Tibial nerve (tissue), 4 donors: ENCODE measurements around the gene SCD. TPM values are rescaled to one million over a fixed set of nuclear protein-coding genes. Genes with fewer than 3 reads are reported as not detected.

Experiments used
- DNase-seq, 2 donors: peaks; one replicate each; pipeline ENCODE4 v3.0.0-alpha.2; 2019; ENCODE audit warnings: low spot score in 2 of 2
- H3K27ac ChIP-seq, 4 donors: fragments of 200-600 bp; sonication (generic) in 3 of 4; one replicate each; pipeline ENCODE4 v1.5.1; 2017 to 2019; ENCODE audit warnings: mild to moderate bottlenecking in 1 of 4
- H3K27me3 ChIP-seq, 2 donors: fragments of 200-600 bp; sonication (generic) in 1 of 2; one replicate each; pipeline versions ENCODE4 v1.5.1 to v1.6.0; 2017 to 2019
- H3K36me3 ChIP-seq, 3 donors: fragments of 200-600 bp; sonication (generic); one replicate each; pipeline ENCODE4 v1.5.1; 2018 to 2019
- H3K4me1 ChIP-seq, 4 donors: fragments of 200-600 bp; sonication (generic) in 3 of 4; one replicate each; pipeline ENCODE4 v1.5.1; 2017 to 2019
- H3K4me3 ChIP-seq, 4 donors: fragments of 200-600 bp; sonication (generic) in 3 of 4; one replicate each; pipeline ENCODE4 v1.5.1; 2017 to 2019; ENCODE audit warnings: mild to moderate bottlenecking in 1 of 4, moderate library complexity in 1 of 4
- H3K9me3 ChIP-seq, 4 donors: fragments of 200-600 bp; sonication (generic) in 3 of 4; one replicate each; pipeline ENCODE4 v1.5.1; 2017 to 2019
- EP300 ChIP-seq, 2 donors: sonication (generic); formaldehyde crosslinking; IDR thresholded peaks; one replicate each; pipeline ENCODE4 v1.6.1; 2017; ENCODE audit warnings: antibody characterized with exemption in 2 of 2, mild to moderate bottlenecking in 1 of 2
- POLR2A ChIP-seq, 2 donors: fragments of 450-650 bp; IDR thresholded peaks; one replicate each; pipeline ENCODE4 v1.6.1; 2017; ENCODE audit warnings: antibody characterized with exemption in 2 of 2, mild to moderate bottlenecking in 2 of 2, moderate library complexity in 2 of 2
- WGBS, 2 donors: methylation state at CpG; one replicate each; pipeline ENCODE4 v1.1.5; 2018; 5-methylcytosine and 5-hydroxymethylcytosine counted together
- total RNA-seq, 4 donors: library from RNA; depleted of rRNA; stranded (reverse); fragments of >200 nt; gene quantifications; one replicate each; pipeline ENCODE4 v1.1.0, GENCODE V29; 2016
- TF ChIP-seq, protein P1 (sequence below), 5 experiments: fragments of 200-600 bp in 3 of 5; fragments of 450-650 bp in 2 of 5; sonication (generic) in 3 of 5; IDR thresholded peaks; one replicate each; pipeline ENCODE4 v1.5.1; 2016 to 2019; ENCODE audit warnings: antibody characterized with exemption in 5 of 5, mild to moderate bottlenecking in 3 of 5, moderate library complexity in 2 of 5

Gene SCD
- total RNA-seq, 4 donors from 2014 or later, result 118 to 500 (median 249) TPM

DNA sequence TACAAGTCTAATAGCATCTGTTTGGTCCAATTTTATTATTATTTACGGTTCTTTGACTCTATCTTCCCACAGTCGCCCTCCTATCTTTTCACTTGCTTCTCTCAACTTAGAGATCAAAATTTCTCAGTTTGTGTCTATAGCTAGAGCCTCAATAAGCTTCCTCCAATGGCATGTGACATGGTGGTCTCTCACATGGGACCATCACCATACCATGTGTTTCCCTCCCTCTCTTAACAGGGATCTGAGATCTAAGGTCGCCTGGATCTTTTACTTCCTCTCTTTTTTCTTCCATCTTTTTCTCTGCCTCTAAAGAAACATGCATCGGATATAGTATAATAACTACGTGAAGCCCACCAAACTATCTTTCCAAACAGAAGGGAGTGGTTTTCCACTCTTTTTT is 18.8 kb upstream of the SCD start:
- Histone ChIP-seq H3K4me3 (no peak overlapping the region), H3K9me3 (no peaks in the 10 kb centered on the region), H3K4me1 (no peaks in the 10 kb centered on the region), H3K27ac (no peak overlapping the region), H3K36me3 (no peaks in the 10 kb centered on the region), H3K27me3 (peaks cover 0 to 38% of the 10 kb centered on the region in 2 donors)
- DNase-seq, result no peak
- no peak for TF ChIP-seq POLR2A (IDR thresholded peaks at IDR 0.05)
- no peak for TF ChIP-seq EP300 (IDR thresholded peaks at IDR 0.05)
- TF ChIP-seq, protein P1, sequence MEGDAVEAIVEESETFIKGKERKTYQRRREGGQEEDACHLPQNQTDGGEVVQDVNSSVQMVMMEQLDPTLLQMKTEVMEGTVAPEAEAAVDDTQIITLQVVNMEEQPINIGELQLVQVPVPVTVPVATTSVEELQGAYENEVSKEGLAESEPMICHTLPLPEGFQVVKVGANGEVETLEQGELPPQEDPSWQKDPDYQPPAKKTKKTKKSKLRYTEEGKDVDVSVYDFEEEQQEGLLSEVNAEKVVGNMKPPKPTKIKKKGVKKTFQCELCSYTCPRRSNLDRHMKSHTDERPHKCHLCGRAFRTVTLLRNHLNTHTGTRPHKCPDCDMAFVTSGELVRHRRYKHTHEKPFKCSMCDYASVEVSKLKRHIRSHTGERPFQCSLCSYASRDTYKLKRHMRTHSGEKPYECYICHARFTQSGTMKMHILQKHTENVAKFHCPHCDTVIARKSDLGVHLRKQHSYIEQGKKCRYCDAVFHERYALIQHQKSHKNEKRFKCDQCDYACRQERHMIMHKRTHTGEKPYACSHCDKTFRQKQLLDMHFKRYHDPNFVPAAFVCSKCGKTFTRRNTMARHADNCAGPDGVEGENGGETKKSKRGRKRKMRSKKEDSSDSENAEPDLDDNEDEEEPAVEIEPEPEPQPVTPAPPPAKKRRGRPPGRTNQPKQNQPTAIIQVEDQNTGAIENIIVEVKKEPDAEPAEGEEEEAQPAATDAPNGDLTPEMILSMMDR (IDR thresholded peaks at IDR 0.05), result no peak
- WGBS, 2 donors, result 51 to 60% methylated on average over 5 of the region's 5 CpGs

DNA sequence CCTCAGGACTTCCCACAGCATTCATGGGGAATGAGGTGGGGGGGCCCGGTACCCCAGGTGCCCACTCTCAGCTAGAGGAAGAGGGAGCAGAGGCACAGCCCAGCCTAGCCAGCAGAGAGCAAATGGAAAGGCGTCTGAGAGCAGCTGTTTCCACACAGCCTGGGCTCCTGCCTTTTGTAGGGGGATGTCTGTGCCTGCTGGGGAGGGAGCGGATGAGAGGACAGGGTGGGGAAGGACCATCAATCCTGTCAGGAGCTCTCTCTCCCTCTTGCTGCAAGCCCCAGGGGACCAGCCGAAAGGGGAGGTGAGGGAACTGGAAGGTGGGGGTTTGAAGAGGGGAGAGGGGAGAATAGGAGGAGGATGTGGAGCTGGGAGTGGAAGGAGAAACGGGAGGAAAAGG is 17.0 kb upstream of the SCD start, which contains the start of gene PKD2L1:
TSS of gene PKD2L1 (minus strand) at position 150 of the 400 bp plus-strand sequence. CDS start at position 25, 125 bp downstream.
- Histone ChIP-seq H3K4me3 (no peak within 1 kb of the TSS), H3K9me3 (no peaks in the 10 kb centered on the region), H3K4me1 (no peaks in the 10 kb centered on the region), H3K27ac (no peak within 1 kb of the TSS), H3K27me3 (peaks cover 0 to 41% of the 10 kb centered on the region in 2 donors), H3K36me3 (no peaks in the 10 kb centered on the region)
- DNase-seq, result no peak
- 46 to 47% methylated on average over 5 of the region's 5 CpGs for WGBS, 2 donors
- TF ChIP-seq, protein P1 (IDR thresholded peaks at IDR 0.05), result no peak
- no peak for TF ChIP-seq EP300 (IDR thresholded peaks at IDR 0.05)
- TF ChIP-seq POLR2A (IDR thresholded peaks at IDR 0.05), result no peak

DNA sequence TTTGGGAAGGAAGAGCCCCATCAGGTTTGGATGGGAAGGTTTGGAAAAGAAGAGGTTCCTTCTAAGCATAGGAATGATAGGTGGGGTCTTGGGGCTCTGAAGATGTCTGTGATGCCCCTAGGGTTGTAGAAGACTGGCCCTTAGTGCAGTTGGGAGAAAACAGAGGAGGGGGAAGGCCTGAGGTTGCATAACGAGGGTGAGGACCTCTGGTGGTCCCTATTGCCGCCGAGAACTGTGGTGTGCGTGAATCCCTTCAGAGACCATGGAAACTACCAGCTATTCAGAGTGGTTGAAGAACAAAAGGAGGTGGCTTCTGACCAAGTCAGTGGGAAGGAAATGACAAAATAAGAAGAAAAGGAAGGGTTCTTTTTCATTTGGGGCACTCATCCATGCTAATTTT is 13.9 kb upstream of the SCD start:
- Histone ChIP-seq H3K4me3 (no peak overlapping the region), H3K36me3 (no peaks in the 10 kb centered on the region), H3K4me1 (no peaks in the 10 kb centered on the region), H3K9me3 (no peaks in the 10 kb centered on the region), H3K27ac (no peak overlapping the region), H3K27me3 (peaks cover 0 to 44% of the 10 kb centered on the region in 2 donors)
- TF ChIP-seq EP300 (IDR thresholded peaks at IDR 0.05) (no peak), POLR2A (IDR thresholded peaks at IDR 0.05) (no peak)
- TF ChIP-seq, protein P1 (IDR thresholded peaks at IDR 0.05), result no peak
- DNase-seq, result no peak
- WGBS, 2 donors, result 47 to 58% methylated on average over 4 of the region's 4 CpGs

DNA sequence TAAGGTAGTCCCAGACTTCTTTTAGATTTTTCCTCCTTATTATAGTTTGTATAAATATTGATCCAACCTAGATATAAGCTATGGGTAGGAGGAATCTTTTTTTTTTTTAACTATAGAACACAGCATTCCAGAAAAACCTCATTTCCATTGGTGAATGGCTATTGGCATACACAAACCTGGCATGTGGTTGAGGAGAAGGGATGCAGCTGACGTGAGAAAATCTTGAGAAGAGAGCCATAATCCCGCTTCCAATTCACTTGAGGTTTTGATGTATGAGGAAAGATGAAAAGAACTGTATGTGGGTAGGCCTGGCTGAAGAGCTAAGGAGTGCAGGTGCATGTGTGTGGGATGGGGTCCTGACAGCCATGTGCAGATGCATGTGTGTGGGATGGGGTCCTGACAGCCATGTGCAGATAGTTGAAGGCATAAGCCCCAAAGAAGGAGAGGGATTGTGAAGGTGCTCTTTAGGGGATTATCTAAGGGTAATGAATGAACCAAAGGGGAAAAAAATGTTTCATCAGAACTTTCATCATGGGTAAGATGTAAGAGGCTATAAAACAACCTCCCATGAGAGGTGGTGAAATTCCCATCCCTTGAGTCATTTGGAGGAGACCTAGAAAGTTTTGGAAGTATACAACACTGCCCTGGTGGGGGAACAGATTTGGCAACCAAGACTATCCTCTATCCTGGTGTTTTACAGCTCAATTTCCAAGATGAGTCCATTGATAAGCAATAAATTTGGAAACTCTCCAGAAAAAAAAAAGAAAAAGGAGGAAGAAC is 13.2 kb upstream of the SCD start:
- no peaks in the 10 kb centered on the region for H3K36me3 ChIP-seq

DNA sequence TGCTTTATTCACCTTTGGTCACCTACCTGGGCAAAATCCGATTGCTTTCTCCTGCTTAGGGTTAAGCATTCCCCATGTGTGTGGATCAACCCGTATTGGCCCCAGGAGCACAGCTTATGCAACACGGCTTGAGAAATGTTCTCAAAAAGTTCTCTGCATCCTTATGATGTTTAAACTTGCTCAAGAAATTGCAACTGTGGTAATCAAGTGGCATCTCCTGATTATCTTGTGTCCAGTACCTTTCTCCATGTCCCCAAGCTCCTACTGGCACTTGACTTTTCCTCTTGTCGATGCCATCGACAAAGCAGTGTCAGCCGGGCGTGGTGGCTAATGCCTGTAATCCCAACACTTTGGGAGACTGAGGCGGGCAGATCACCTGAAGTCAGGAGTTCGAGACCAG is 12.3 kb upstream of the SCD start:
- H3K4me1 ChIP-seq, result peaks cover 0 to 10% (median 2%) of the 10 kb centered on the region in 4 donors
- no peaks in the 10 kb centered on the region for H3K9me3 ChIP-seq
- 83 to 88% methylated on average over 9 of the region's 9 CpGs for WGBS, 2 donors
- no peak overlapping the region for H3K4me3 ChIP-seq
- no peaks in the 10 kb centered on the region for H3K36me3 ChIP-seq
- H3K27me3 ChIP-seq, result peaks cover 0 to 33% of the 10 kb centered on the region in 2 donors
- no peak overlapping the region for H3K27ac ChIP-seq
- no peak for TF ChIP-seq POLR2A (IDR thresholded peaks at IDR 0.05)
- TF ChIP-seq, protein P1 (IDR thresholded peaks at IDR 0.05), result no peak
- no peak for DNase-seq

More for the DNA sequence above, 13.2 kb upstream of the SCD start:
- Histone ChIP-seq H3K27ac (no peak overlapping the region), H3K9me3 (no peaks in the 10 kb centered on the region), H3K4me3 (no peak overlapping the region), H3K4me1 (peaks cover 0 to 4% (median 1%) of the 10 kb centered on the region in 4 donors), H3K27me3 (peaks cover 0 to 42% of the 10 kb centered on the region in 2 donors)
- TF ChIP-seq POLR2A (IDR thresholded peaks at IDR 0.05) (no peak), EP300 (IDR thresholded peaks at IDR 0.05) (no peak)
- TF ChIP-seq, protein P1 (IDR thresholded peaks at IDR 0.05), result no peak
- 62 to 63% methylated on average over 2 of the region's 2 CpGs for WGBS, 2 donors
- no peak for DNase-seq
